Neutrophil (primary cell): ENCODE data around the gene MRPL43.
A peak's percentile ranks its signal among the peaks of the same experiment; 100 is the strongest.

Source experiments
- H3K27ac ChIP-seq: fragments of 200-600 bp; sonication (generic); 2 replicates; pipeline ENCODE4 v1.5.1; 2016; ENCODE audit warnings: mild to moderate bottlenecking, moderate library complexity
- H3K27me3 ChIP-seq: fragments of 200-600 bp; sonication (generic); 2 replicates; pipeline ENCODE4 v1.6.0; 2016; ENCODE audit warnings: mild to moderate bottlenecking
- H3K36me3 ChIP-seq: fragments of 200-600 bp; sonication (generic); 2 replicates; pipeline ENCODE4 v1.5.1; 2017
- H3K4me1 ChIP-seq, 2 experiments: fragments of 200-600 bp in 1 of 2; sonication (generic) in 1 of 2; 1 replicate in 1 of 2; 2 replicates in 1 of 2; pipeline versions ENCODE4 v1.5.1 to v1.6.1; 2013 to 2016; ENCODE audit warnings: low read depth in 1 of 2, low read length in 1 of 2, mild to moderate bottlenecking in 1 of 2, moderate library complexity in 1 of 2; ENCODE audit not compliant: control insufficient read depth in 1 of 2, insufficient read depth in 1 of 2
- H3K4me3 ChIP-seq, 2 experiments: fragments of 200-600 bp in 1 of 2; sonication (generic) in 1 of 2; 1 replicate in 1 of 2; 2 replicates in 1 of 2; pipeline ENCODE4 v1.5.1; 2013 to 2016; ENCODE audit warnings: low read depth in 1 of 2, low read length in 1 of 2, mild to moderate bottlenecking in 1 of 2, moderate library complexity in 1 of 2
- H3K9me3 ChIP-seq: fragments of 200-600 bp; sonication (generic); 2 replicates; pipeline ENCODE4 v1.5.1; 2016
- CTCF ChIP-seq: fragments of 200-600 bp; sonication (generic); IDR thresholded peaks from 2 replicates; pipeline ENCODE4 v1.5.1; 2016; ENCODE audit warnings: antibody characterized with exemption

The MRPL43 gene

GRCh38 chr10:101016814-101017213 is 29.5 kb upstream of the MRPL43 start:
- Histone ChIP-seq H3K4me3 (no peak overlapping the region), H3K27me3 (peaks cover 59% of the 10 kb centered on the region), H3K36me3 (no peaks in the 10 kb centered on the region), H3K4me1 (peaks cover 0 to 14% of the 10 kb centered on the region in 2 experiments), H3K27ac (no peak overlapping the region), H3K9me3 (no peaks in the 10 kb centered on the region)
- TF ChIP-seq CTCF = no peak

- Histone ChIP-seq H3K4me1 (peaks cover 0 to 14% of the 10 kb centered on the region in 2 experiments), H3K9me3 (no peaks in the 10 kb centered on the region), H3K27ac (no peak overlapping the region), H3K4me3 (no peak overlapping the region), H3K27me3 (peaks cover 57% of the 10 kb centered on the region), H3K36me3 (no peaks in the 10 kb centered on the region)
- TF ChIP-seq CTCF = no peak
These were observed 28.3 kb upstream of the MRPL43 start for GRCh38 chr10:101015582-101015973.

GRCh38 chr10:101014966-101015581 is 27.8 kb upstream of the MRPL43 start:
- peaks cover 0 to 14% of the 10 kb centered on the region in 2 experiments for H3K4me1 ChIP-seq
- no peaks in the 10 kb centered on the region for H3K36me3 ChIP-seq
- peaks cover 52% of the 10 kb centered on the region for H3K27me3 ChIP-seq
- no peaks in the 10 kb centered on the region for H3K9me3 ChIP-seq
- no peak overlapping the region for H3K4me3 ChIP-seq
- TF ChIP-seq CTCF = no peak
- H3K27ac ChIP-seq = no peak overlapping the region

GRCh38 chr10:101014230-101014884 is 27.1 kb upstream of the MRPL43 start:
- peak; percentile 85 for TF ChIP-seq CTCF
- Histone ChIP-seq H3K27me3 (peaks cover 45% of the 10 kb centered on the region), H3K36me3 (no peaks in the 10 kb centered on the region), H3K4me1 (peaks cover 0 to 14% of the 10 kb centered on the region in 2 experiments), H3K9me3 (no peaks in the 10 kb centered on the region), H3K4me3 (no peak overlapping the region), H3K27ac (no peak overlapping the region)

- Histone ChIP-seq H3K27me3 (peaks cover 36% of the 10 kb centered on the region), H3K27ac (no peak overlapping the region), H3K9me3 (no peaks in the 10 kb centered on the region), H3K4me3 (no peak overlapping the region), H3K4me1 (peaks cover 0 to 5% of the 10 kb centered on the region in 2 experiments), H3K36me3 (no peaks in the 10 kb centered on the region)
- no peak for TF ChIP-seq CTCF
These were observed 26.1 kb upstream of the MRPL43 start for GRCh38 chr10:101013365-101013825.
